A673 (cell line): ENCODE data around the gene CPPED1.

Source experiments
- CTCF ChIP-seq: fragments of 300-800, 200-600 bp; sonication (generic); conservative IDR thresholded peaks from 2 replicates; pipeline ENCODE4 v1.5.1; 2017; ENCODE audit warnings: low read depth, mild to moderate bottlenecking, antibody characterized with exemption, low read length, moderate library complexity, mixed read lengths
- EZH2 ChIP-seq: fragments of 200-600 bp; sonication (generic); IDR thresholded peaks from 2 replicates; pipeline ENCODE4 v1.6.1; 2017; ENCODE audit warnings: borderline replicate concordance, low read depth, mild to moderate bottlenecking, mixed read lengths, antibody characterized with exemption, low read length; ENCODE audit not compliant: poor library complexity, severe bottlenecking

GRCh38 chr16:12652924-12653323 is 150.8 kb downstream of the CPPED1 start:
- TF ChIP-seq CTCF (no peak), EZH2 (no peak)
